Glomerular endothelial cell (primary cell): ENCODE results near the gene HGS. TPM values are rescaled to one million over a fixed set of nuclear protein-coding genes. Genes with fewer than 3 reads are reported as not detected.
"Not testable (repeated sequence)": the region's sequence is repeated elsewhere in the genome, so short reads cannot be mapped to it uniquely, and the experiment has no call there.

Experiments
- DNase-seq: peaks from one replicate; pipeline ENCODE4 v3.0.0-alpha.2; 2011; ENCODE audit warnings: low read depth, low spot score; ENCODE audit errors: extremely low read depth
- total RNA-seq: library from RNA; depleted of rRNA; stranded (reverse); fragments of >200 nt; gene quantifications from 2 replicates; pipeline ENCODE4 v1.2.3, GENCODE V29; 2015

HGS gene
- total RNA-seq, 1 donor from 2014 or later: 145 TPM

DNA sequence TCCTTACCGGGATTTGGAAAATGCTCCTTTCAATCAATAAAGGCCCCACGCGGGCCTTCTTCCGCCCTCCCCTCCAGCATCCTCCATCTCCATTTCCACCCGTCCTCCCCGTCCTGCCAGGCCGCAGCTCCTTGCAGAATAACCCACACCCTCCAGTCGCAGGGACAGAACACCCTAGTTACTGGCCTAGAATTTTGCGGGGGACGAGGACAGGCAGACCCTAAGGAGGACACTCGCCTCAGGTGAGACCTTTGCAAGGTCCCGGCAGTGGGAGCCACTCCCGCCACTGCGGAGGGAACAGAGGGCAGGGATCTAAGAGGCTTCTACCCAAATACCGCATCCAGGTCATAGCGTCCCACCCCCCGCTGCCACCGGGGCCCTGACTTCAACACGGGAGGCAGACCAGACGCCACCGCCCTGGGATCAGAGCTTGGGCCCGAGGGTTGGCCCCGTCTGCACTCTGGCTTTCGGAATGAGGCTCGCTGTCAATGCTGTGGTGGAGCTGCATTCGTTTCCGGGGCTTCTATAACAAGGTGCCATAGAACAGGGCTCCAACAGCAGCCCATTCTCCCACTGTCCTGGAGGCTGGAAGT is 55.1 kb downstream of the HGS start:
- no peak for DNase-seq

DNA sequence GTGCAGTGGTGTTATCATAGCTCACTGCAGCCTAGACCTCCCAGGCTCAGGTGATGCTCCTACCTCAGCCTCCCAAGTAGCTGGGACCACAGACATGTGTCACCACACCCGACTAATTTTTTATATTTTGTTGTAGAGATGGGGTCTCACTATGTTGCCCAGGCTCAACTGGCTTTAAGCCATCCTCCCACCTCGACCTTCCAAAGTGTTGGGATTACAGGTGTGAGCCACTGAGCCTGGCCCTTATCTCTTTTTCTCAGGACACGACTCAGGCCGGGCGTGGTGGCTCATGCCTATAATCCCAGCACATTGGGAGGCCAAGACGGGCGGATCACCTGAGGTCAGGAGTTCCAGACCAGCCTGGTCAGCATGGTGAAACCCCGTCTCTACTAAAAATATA is 55.8 kb downstream of the HGS start:
- not testable (repeated sequence) for DNase-seq

DNA sequence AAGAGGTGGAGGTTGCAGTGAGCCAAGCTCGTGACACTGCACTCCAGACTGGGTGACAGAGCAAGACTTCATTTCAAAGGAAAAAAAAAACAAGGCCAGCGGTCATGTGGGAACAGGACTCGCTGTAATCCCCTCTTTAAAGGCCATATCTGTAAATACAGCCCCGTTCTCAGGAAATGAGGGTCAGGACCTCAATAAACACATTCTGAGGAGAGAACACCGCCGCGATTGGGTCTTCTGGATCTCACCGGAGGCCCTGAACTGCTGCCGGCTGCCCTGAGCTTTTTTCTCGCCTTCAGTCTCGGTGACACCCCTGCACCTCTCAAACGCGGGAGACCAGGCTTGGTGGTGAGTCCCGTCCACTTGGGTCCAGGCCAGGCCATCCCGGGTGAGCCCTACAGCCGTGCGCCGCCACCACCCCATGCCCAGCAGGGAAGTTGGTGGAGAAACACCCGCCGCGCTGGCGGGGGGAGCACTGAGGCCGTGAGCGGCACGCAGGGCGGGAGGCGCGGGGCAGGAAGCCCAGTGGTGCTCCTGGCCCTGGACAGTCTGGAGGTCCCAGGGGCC is 56.7 kb downstream of the HGS start:
- DNase-seq: no peak

DNA sequence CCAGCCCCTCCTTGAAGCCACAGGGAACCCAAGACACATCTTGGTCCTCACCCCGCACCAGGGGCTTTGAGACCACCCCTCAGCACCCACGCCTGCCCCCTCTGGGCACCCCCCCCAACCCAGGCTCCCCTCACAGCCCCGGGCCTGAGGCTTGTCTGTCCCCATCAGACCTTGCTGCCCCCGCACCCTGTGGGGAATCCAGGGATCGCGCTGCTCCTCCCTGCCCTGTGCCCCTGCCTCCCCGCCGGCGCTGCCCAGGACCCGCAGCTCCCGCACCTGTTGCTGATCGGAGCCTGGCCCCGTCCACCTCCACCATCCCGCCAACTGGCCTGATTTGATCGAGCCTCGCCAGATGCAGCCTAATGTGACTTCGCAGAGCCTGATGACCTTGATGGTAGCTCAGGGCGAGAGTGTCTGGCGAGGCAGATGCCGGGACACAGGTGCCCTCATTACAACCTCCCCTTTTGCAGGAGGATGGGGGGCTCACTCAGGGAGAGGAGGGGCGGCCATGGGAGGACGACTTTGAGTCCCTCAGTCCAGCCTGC is 57.3 kb downstream of the HGS start:
- no peak for DNase-seq

DNA sequence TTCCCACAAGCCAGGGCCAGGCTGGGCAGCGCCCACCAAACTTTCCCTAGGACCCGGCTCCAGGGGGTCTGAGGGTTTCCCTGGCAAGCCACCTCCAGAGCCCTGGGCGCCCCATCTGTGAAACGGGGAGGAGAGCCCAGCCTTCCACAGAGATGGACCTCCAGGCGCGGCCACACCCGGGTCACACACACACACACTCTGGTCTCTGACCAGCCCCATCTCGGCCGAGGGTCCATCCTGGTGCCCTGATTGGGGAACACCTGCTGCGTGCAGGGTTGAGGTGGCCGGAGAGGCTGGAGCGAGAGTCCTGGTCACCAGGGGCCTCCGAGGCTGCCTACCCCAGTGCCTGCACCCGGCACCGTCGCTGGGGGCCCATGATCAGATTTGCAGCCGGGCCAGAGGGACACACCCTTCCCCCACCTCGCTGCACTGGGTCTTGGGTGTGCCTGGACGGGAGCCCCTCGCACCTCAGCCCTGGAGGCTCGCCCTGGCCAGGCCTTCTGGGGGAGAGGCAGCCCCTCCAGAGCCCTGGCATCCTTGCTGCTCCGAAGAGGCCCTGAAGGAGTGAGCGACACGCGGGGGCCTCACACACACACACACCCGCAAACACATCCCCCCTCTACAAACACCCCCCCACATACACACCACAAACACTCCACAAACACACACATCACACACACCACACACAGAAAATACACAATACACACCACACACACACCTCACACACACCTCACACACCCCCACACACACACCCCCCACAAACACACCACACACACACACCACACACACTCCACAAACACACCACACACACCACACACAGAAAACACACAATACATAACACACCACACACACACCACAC is 58.0 kb downstream of the HGS start:
- DNase-seq: no peak

Other genes starting within 250 kb of the HGS start
- gene ACTG1, start 171.2 kb upstream of the HGS start, total RNA-seq: 7,260 and 9,336 TPM in 2 replicates
- gene FSCN2, start 155.6 kb upstream of the HGS start, total RNA-seq: 0.29 and 0.64 TPM in 2 replicates
- 44.2 and 50.8 TPM in 2 replicates for gene FAAP100, start 131.7 kb upstream of the HGS start, total RNA-seq
- gene NPLOC4, start 46.9 kb upstream of the HGS start, total RNA-seq: 80.5 and 111 TPM in 2 replicates
- 0.18 and 0.44 TPM in 2 replicates for gene TSPAN10, start 46.8 kb upstream of the HGS start, total RNA-seq
- 2.7 and 3.2 TPM in 2 replicates for gene PDE6G, start 27.5 kb upstream of the HGS start, total RNA-seq
- gene OXLD1, start 17.4 kb upstream of the HGS start, total RNA-seq: 16.5 and 35.1 TPM in 2 replicates
- 19.0 and 22.8 TPM in 2 replicates for gene CCDC137, start 17.3 kb upstream of the HGS start, total RNA-seq
- 25.6 and 38.8 TPM in 2 replicates for gene ARL16, start 214 bp upstream of the HGS start, total RNA-seq
- 75.4 and 84.5 TPM in 2 replicates for gene MRPL12, start 19.4 kb downstream of the HGS start, total RNA-seq
- 13.2 and 19.0 TPM in 2 replicates for gene SLC25A10, start 28.3 kb downstream of the HGS start, total RNA-seq
- gene GCGR, start 120.1 kb downstream of the HGS start, total RNA-seq: not detected in 2 replicates
- gene MCRIP1, start 149.3 kb downstream of the HGS start, total RNA-seq: 134 and 148 TPM in 2 replicates
- gene PPP1R27, start 151.0 kb downstream of the HGS start, total RNA-seq: not detected in 2 replicates
- gene P4HB, start 176.5 kb downstream of the HGS start, total RNA-seq: 3,025 and 3,034 TPM in 2 replicates
- gene ARHGDIA, start 187.3 kb downstream of the HGS start, total RNA-seq: 426 and 442 TPM in 2 replicates
- 151 and 152 TPM in 2 replicates for gene ALYREF, start 207.6 kb downstream of the HGS start, total RNA-seq
- 180 and 216 TPM in 2 replicates for gene ANAPC11, start 207.7 kb downstream of the HGS start, total RNA-seq
- 0.68 and 1.9 TPM in 2 replicates for gene NPB, start 218.2 kb downstream of the HGS start, total RNA-seq
- gene PCYT2, start 227.4 kb downstream of the HGS start, total RNA-seq: 36.6 and 62.9 TPM in 2 replicates
- gene SIRT7, start 234.2 kb downstream of the HGS start, total RNA-seq: 22.7 and 33.2 TPM in 2 replicates
- gene MAFG, start 243.7 kb downstream of the HGS start, total RNA-seq: 20.4 and 34.4 TPM in 2 replicates